ENCODE results near the gene FAM120B. TPM values are rescaled to one million over a fixed set of nuclear protein-coding genes. Genes with fewer than 3 reads are reported as not detected.

Gene FAM120B
- total RNA-seq, 3 donors from 2014 or later (not counting 1 experiment from before 2014, with no cell fraction given), result 37.8 to 55.6 (median 39.9) TPM

DNA sequence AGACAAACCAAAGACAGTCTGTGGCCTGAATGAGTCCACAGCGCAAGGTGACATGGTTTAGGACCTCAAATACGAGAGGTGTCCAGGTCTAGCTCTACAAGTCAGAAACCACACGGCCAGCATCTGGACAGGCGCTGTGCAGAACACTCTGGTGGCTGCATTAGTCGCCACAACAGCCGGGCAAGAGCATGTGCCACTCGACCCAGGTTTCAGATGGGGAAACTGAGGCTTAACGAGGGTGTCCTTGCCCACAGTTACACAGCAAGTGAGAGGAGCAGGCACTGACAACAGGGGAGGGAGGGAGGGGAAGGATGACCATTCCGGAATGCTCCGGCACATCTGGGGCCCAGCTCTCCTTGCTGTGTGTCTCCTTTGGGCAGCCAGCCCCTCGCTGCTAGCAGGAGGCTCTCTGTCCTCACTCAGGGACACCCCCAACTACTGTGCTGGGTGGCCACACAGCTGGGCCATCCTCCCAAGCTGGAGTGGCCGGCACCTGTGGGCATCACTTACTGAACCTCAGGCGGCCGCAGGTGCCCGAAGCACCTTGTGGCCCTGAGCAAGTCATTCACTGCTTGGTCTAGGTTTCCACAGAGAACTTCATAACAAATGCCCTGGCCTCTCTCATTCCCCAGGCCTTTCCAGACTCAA, 22.3 kb upstream of the FAM120B start:
- no peak overlapping the region for H3K27ac ChIP-seq (ENCODE audit: low read length)
- Mint-ChIP-seq H3K9me3 (no peaks in the 10 kb centered on the region), H3K4me1 (peaks cover 23 to 34% of the 10 kb centered on the region in 2 donors), H3K27ac (no peak overlapping the region), H3K4me3 (no peak overlapping the region), H3K27me3 (ENCODE audit: low read depth in 2 of 2) (peaks cover 32 to 54% of the 10 kb centered on the region in 2 donors), H3K36me3 (peaks cover 8% of the 10 kb centered on the region)
- TF ChIP-seq, protein P1, sequence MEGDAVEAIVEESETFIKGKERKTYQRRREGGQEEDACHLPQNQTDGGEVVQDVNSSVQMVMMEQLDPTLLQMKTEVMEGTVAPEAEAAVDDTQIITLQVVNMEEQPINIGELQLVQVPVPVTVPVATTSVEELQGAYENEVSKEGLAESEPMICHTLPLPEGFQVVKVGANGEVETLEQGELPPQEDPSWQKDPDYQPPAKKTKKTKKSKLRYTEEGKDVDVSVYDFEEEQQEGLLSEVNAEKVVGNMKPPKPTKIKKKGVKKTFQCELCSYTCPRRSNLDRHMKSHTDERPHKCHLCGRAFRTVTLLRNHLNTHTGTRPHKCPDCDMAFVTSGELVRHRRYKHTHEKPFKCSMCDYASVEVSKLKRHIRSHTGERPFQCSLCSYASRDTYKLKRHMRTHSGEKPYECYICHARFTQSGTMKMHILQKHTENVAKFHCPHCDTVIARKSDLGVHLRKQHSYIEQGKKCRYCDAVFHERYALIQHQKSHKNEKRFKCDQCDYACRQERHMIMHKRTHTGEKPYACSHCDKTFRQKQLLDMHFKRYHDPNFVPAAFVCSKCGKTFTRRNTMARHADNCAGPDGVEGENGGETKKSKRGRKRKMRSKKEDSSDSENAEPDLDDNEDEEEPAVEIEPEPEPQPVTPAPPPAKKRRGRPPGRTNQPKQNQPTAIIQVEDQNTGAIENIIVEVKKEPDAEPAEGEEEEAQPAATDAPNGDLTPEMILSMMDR (IDR thresholded peaks at IDR 0.05), result no peak
- ATAC-seq (no peak), DNase-seq (no peak)
- intact Hi-C loops (cut with micrococcal nuclease), result no loop called here
- WGBS (ENCODE audit: insufficient coverage), result 87% methylated on average over 13 of the region's 15 CpGs
- H3K4me3 ChIP-seq (ENCODE audit: low read length), result no peak overlapping the region
- peaks cover 40% of the 10 kb centered on the region for H3K4me1 ChIP-seq (ENCODE audit: control insufficient read depth, insufficient read depth, low read length)
- no peaks in the 10 kb centered on the region for H3K9me3 ChIP-seq (ENCODE audit: control insufficient read depth, insufficient read depth, low read length)
- H3K36me3 ChIP-seq (ENCODE audit: control insufficient read depth, insufficient read depth, low read length), result peaks cover 16% of the 10 kb centered on the region
- H3K27me3 ChIP-seq (ENCODE audit: control insufficient read depth, insufficient read depth, low read length), result peaks cover 24% of the 10 kb centered on the region

DNA sequence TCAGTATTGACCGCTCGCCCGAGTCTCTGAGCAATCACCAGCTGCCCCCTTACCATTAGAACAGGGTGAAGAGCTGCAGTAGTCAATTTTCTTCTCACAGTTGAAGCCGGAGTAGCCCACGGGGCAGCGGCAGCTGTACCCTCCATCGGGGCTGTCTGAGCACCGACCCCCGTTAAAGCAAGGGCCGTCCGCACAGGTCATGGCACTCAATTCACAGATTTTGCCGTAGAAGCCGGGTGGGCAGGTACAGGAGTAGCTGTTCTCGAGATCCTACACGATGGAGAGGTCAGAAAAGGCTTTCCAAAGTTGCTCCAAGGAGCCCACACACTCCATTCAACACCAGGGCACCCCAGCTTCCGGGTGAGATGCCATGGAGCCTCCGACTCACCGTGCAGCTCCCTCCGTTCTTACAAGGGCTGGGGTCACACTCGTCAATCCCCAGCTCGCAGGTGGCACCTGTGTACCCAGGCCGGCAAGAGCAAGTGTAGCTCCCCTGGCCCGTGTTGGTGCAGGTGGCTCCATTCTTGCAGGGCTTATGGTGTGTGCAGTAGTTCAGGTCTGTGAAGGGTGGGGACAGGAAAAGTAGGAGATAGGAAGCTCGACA, 21.6 kb upstream of the FAM120B start:
- ATAC-seq (no peak), DNase-seq (peak in 1 of 2 donors; percentile 4)
- Histone ChIP-seq H3K9me3 (ENCODE audit: control insufficient read depth, insufficient read depth, low read length) (no peaks in the 10 kb centered on the region), H3K27ac (ENCODE audit: low read length) (no peak overlapping the region), H3K36me3 (ENCODE audit: control insufficient read depth, insufficient read depth, low read length) (peaks cover 16% of the 10 kb centered on the region), H3K27me3 (ENCODE audit: control insufficient read depth, insufficient read depth, low read length) (peaks cover 24% of the 10 kb centered on the region), H3K4me3 (ENCODE audit: low read length) (no peak overlapping the region), H3K4me1 (ENCODE audit: control insufficient read depth, insufficient read depth, low read length) (peaks cover 42% of the 10 kb centered on the region)
- Mint-ChIP-seq H3K4me3 (no peak overlapping the region), H3K27ac (no peak overlapping the region), H3K27me3 (ENCODE audit: low read depth in 2 of 2) (peaks cover 24 to 49% of the 10 kb centered on the region in 2 donors), H3K9me3 (no peaks in the 10 kb centered on the region), H3K36me3 (peaks cover 8% of the 10 kb centered on the region), H3K4me1 (peaks cover 16 to 27% of the 10 kb centered on the region in 2 donors)
- 93% methylated on average over 24 of the region's 24 CpGs for WGBS (ENCODE audit: insufficient coverage)
- TF ChIP-seq, protein P1 (IDR thresholded peaks at IDR 0.05), result no peak
- intact Hi-C loops (cut with micrococcal nuclease), result no loop called here

DNA sequence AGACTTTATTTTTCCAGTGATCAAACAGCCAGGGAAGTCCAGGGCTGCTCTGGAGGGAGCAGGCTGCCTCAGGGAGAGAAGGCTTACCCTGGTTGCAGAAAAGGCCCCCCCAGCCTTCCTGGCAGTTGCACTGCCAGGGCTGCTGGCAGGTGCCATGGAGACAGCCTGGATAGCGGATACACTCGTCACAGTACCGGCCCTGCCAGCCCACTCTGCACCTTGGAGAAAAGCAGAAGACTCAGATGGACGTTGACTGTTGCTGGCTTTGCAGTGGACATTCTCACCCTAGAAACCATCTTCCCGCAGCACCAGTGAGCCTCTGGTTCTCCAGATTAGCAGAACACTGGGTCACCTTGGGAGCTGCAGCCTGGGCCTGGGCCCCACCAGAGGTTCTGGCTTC, 21.1 kb upstream of the FAM120B start:
- intact Hi-C loops (cut with micrococcal nuclease), result no loop called here
- peaks cover 16% of the 10 kb centered on the region for H3K36me3 ChIP-seq (ENCODE audit: control insufficient read depth, insufficient read depth, low read length)

More for the DNA sequence above, 21.1 kb upstream of the FAM120B start:
- peaks cover 20 to 51% of the 10 kb centered on the region in 2 donors for H3K27me3 Mint-ChIP-seq (ENCODE audit: low read depth in 2 of 2)
- WGBS (ENCODE audit: insufficient coverage), result 96% methylated on average over 5 of the region's 5 CpGs
- no peaks in the 10 kb centered on the region for H3K9me3 Mint-ChIP-seq
- H3K4me1 ChIP-seq (ENCODE audit: control insufficient read depth, insufficient read depth, low read length), result peaks cover 38% of the 10 kb centered on the region
- no peak overlapping the region for H3K4me3 ChIP-seq (ENCODE audit: low read length)
- TF ChIP-seq, protein P1 (IDR thresholded peaks at IDR 0.05), result no peak
- H3K4me1 Mint-ChIP-seq, result peaks cover 20 to 29% of the 10 kb centered on the region in 2 donors
- ATAC-seq (no peak), DNase-seq (peak in 1 of 2 donors; percentile 13)
- H3K4me3 Mint-ChIP-seq, result no peak overlapping the region
- H3K27ac ChIP-seq (ENCODE audit: low read length), result no peak overlapping the region
- H3K9me3 ChIP-seq (ENCODE audit: control insufficient read depth, insufficient read depth, low read length), result no peaks in the 10 kb centered on the region
- no peak overlapping the region for H3K27ac Mint-ChIP-seq
- peaks cover 28% of the 10 kb centered on the region for H3K27me3 ChIP-seq (ENCODE audit: control insufficient read depth, insufficient read depth, low read length)
- H3K36me3 Mint-ChIP-seq, result peaks cover 8% of the 10 kb centered on the region

Data from natural killer cell (primary cell).